ENCODE data around the gene TMEM184A. TPM values are rescaled to one million over a fixed set of nuclear protein-coding genes. Genes with fewer than 3 reads are reported as not detected.

Gene TMEM184A
- total and polyA plus RNA-seq, 2 of the 13 experiments (the other 11 are each of a cell fraction or from before 2014, with no cell fraction given) = 9.5 to 20.4 TPM

- TF ChIP-seq, protein P1, sequence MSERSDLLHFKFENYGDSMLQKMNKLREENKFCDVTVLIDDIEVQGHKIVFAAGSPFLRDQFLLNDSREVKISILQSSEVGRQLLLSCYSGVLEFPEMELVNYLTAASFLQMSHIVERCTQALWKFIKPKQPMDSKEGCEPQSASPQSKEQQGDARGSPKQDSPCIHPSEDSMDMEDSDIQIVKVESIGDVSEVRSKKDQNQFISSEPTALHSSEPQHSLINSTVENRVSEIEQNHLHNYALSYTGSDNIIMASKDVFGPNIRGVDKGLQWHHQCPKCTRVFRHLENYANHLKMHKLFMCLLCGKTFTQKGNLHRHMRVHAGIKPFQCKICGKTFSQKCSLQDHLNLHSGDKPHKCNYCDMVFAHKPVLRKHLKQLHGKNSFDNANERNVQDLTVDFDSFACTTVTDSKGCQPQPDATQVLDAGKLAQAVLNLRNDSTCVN (CRISPR knock-in tag; IDR thresholded peaks at IDR 0.05; ENCODE audit: borderline replicate concordance) = peak; percentile 64; the same call in 1 of the 2 replicates
- TF ChIP-seq ZNF3 (CRISPR knock-in tag; IDR thresholded peaks at IDR 0.05) (no peak), ZFP91 (CRISPR knock-in tag; IDR thresholded peaks at IDR 0.05; ENCODE audit: borderline replicate concordance) (no peak; the same call in 1 of the 2 replicates), ZBTB4 (CRISPR knock-in tag; IDR thresholded peaks at IDR 0.05; ENCODE audit: borderline replicate concordance) (no peak), RNF219 (CRISPR knock-in tag; IDR thresholded peaks at IDR 0.05) (no peak), ASH2L (IDR thresholded peaks at IDR 0.05; ENCODE audit: insufficient read length, low read depth, low read length) (peak; percentile 54), ZNF598 (CRISPR knock-in tag; IDR thresholded peaks at IDR 0.05; ENCODE audit: borderline replicate concordance) (no peak), IRX3 (CRISPR knock-in tag; IDR thresholded peaks at IDR 0.05; ENCODE audit: borderline replicate concordance, low read depth) (no peak), YEATS2 (CRISPR knock-in tag; IDR thresholded peaks at IDR 0.05; ENCODE audit: borderline replicate concordance) (no peak), CREB3 (CRISPR knock-in tag; IDR thresholded peaks at IDR 0.05) (no peak), NFE2L2 (IDR thresholded peaks at IDR 0.05; ENCODE audit: low read length) (no peak), RORA (CRISPR knock-in tag; IDR thresholded peaks at IDR 0.05) (no peak), ZNF253 (CRISPR knock-in tag; IDR thresholded peaks at IDR 0.05; ENCODE audit: borderline replicate concordance) (no peak), HOXA5 (CRISPR knock-in tag; IDR thresholded peaks at IDR 0.05) (no peak), KLF13 (CRISPR knock-in tag; IDR thresholded peaks at IDR 0.05) (no peak), RFXAP (CRISPR knock-in tag; IDR thresholded peaks at IDR 0.05; ENCODE audit: borderline replicate concordance) (no peak)
- TF ChIP-seq, protein P2, sequence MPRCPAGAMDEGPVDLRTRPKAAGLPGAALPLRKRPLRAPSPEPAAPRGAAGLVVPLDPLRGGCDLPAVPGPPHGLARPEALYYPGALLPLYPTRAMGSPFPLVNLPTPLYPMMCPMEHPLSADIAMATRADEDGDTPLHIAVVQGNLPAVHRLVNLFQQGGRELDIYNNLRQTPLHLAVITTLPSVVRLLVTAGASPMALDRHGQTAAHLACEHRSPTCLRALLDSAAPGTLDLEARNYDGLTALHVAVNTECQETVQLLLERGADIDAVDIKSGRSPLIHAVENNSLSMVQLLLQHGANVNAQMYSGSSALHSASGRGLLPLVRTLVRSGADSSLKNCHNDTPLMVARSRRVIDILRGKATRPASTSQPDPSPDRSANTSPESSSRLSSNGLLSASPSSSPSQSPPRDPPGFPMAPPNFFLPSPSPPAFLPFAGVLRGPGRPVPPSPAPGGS (CRISPR knock-in tag; IDR thresholded peaks at IDR 0.05) = no peak
These were observed 23.4 kb downstream of the TMEM184A start (continued) for GRCh38 chr7:1532456-1533254.

All from HepG2 (cell line).